Measurements from ENCODE around the gene CDC26.

CDC26 gene

GRCh38 chr9:113274474-113275156 is 757 bp downstream of the CDC26 start:
- in situ Hi-C loops (cut with MboI; ENCODE audit: low pct_unique_long_range_greater_than_20kb, low sequenced_read_pairs, unreplicated experiment), result no loop called here
- peak; percentile 59 for DNase-seq (ENCODE audit: low spot score)
- TF ChIP-seq CTCF (IDR thresholded peaks at IDR 0.05; ENCODE audit: extremely low read depth, insufficient read depth, missing control alignments), result peak; percentile 60

- in situ Hi-C loops (cut with MboI; ENCODE audit: low pct_unique_long_range_greater_than_20kb, low sequenced_read_pairs, unreplicated experiment), result no loop called here
Observed at GRCh38 chr9:113269871-113270270, 5.5 kb downstream of the CDC26 start.

GRCh38 chr9:113269355-113269754 is 6.0 kb downstream of the CDC26 start:
- in situ Hi-C loops (cut with MboI; ENCODE audit: low pct_unique_long_range_greater_than_20kb, low sequenced_read_pairs, unreplicated experiment), result no loop called here
- no peak for DNase-seq (ENCODE audit: low spot score)
- TF ChIP-seq CTCF (IDR thresholded peaks at IDR 0.05; ENCODE audit: extremely low read depth, insufficient read depth, missing control alignments), result no peak

More at GRCh38 chr9:113269871-113270270, 5.5 kb downstream of the CDC26 start:
- no peak for TF ChIP-seq CTCF (IDR thresholded peaks at IDR 0.05; ENCODE audit: extremely low read depth, insufficient read depth, missing control alignments)
- no peak for DNase-seq (ENCODE audit: low spot score)

- in situ Hi-C loops (cut with MboI; ENCODE audit: low pct_unique_long_range_greater_than_20kb, low sequenced_read_pairs, unreplicated experiment), result no loop called here
- no peak for TF ChIP-seq CTCF (IDR thresholded peaks at IDR 0.05; ENCODE audit: extremely low read depth, insufficient read depth, missing control alignments)
- no peak for DNase-seq (ENCODE audit: low spot score)
Observed at GRCh38 chr9:113267911-113268566, 7.3 kb downstream of the CDC26 start.

- in situ Hi-C loops (cut with MboI; ENCODE audit: low pct_unique_long_range_greater_than_20kb, low sequenced_read_pairs, unreplicated experiment), result no loop called here
- no peak for TF ChIP-seq CTCF (IDR thresholded peaks at IDR 0.05; ENCODE audit: extremely low read depth, insufficient read depth, missing control alignments)
- no peak for DNase-seq (ENCODE audit: low spot score)
Observed at GRCh38 chr9:113266174-113266573, 9.2 kb downstream of the CDC26 start.

- in situ Hi-C loops (cut with MboI; ENCODE audit: low pct_unique_long_range_greater_than_20kb, low sequenced_read_pairs, unreplicated experiment), result no loop called here
- no peak for TF ChIP-seq CTCF (IDR thresholded peaks at IDR 0.05; ENCODE audit: extremely low read depth, insufficient read depth, missing control alignments)
- DNase-seq (ENCODE audit: low spot score), result no peak
Observed at GRCh38 chr9:113261917-113262671, 13.3 kb downstream of the CDC26 start.
